Astrocyte (in vitro differentiated cells and primary cell): ENCODE results near the gene HTR4.

Experiments
- EZH2 ChIP-seq: IDR thresholded peaks from 2 replicates; pipeline ENCODE4 v1.6.1; 2012; ENCODE audit warnings: mild to moderate bottlenecking, low read length, inconsistent platforms; ENCODE audit not compliant: insufficient read depth
- TF ChIP-seq, protein P1 (sequence below): IDR thresholded peaks from 2 replicates; pipeline ENCODE4 v1.5.1; 2011; ENCODE audit warnings: low read depth, mild to moderate bottlenecking, inconsistent platforms, low read length, moderate library complexity; ENCODE audit not compliant: insufficient read depth

DNA sequence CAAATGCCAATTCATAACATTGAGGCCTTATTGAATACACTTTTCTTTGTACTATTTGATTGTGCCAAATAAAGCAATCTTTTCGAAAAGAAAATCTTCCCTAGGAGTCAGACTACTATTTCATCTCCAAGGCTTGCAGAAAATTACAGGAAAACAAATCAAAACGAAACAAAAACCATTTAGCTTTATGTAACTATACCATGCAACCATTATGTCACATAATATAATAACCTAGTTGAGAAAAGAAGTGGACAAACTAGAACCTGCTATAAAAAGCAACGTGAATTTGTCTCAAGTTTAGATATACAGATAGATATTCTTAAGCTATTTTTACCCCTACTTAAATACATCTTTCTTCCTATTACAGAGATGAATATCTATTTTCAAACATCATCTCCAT lies 18.0 kb downstream of the HTR4 start:
- TF ChIP-seq, protein P1, sequence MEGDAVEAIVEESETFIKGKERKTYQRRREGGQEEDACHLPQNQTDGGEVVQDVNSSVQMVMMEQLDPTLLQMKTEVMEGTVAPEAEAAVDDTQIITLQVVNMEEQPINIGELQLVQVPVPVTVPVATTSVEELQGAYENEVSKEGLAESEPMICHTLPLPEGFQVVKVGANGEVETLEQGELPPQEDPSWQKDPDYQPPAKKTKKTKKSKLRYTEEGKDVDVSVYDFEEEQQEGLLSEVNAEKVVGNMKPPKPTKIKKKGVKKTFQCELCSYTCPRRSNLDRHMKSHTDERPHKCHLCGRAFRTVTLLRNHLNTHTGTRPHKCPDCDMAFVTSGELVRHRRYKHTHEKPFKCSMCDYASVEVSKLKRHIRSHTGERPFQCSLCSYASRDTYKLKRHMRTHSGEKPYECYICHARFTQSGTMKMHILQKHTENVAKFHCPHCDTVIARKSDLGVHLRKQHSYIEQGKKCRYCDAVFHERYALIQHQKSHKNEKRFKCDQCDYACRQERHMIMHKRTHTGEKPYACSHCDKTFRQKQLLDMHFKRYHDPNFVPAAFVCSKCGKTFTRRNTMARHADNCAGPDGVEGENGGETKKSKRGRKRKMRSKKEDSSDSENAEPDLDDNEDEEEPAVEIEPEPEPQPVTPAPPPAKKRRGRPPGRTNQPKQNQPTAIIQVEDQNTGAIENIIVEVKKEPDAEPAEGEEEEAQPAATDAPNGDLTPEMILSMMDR, result no peak
- no peak for TF ChIP-seq EZH2
